Loucy (cell line): Measurements from ENCODE around the gene SCGB1D2.

ENCODE experiments used
- CTCF ChIP-seq: fragments of 200-600 bp; sonication (generic); conservative IDR thresholded peaks from 2 replicates; pipeline ENCODE4 v1.5.1; 2014; ENCODE audit warnings: mild to moderate bottlenecking, antibody characterized with exemption, low read length
- EZH2phosphoT487 ChIP-seq: fragments of 200-600 bp; IDR thresholded peaks from 2 replicates; pipeline ENCODE4 v1.6.1; 2018; ENCODE audit warnings: antibody characterized with exemption, mild to moderate bottlenecking, moderate library complexity, borderline replicate concordance

GRCh38 chr11:62201376-62201775 is 40.7 kb upstream of the SCGB1D2 start:
- TF ChIP-seq CTCF (no peak), EZH2phosphoT487 (no peak)
